DOHH2 (cell line): ENCODE data around the gene HCN3.

Experiments used
- CTCF ChIP-seq: fragments of 200-600 bp; sonication (generic); IDR thresholded peaks from one replicate; pipeline ENCODE4 v1.5.1; 2014; ENCODE audit warnings: antibody characterized with exemption, mild to moderate bottlenecking, low read depth, low read length; ENCODE audit not compliant: poor library complexity, severe bottlenecking
- EZH2phosphoT487 ChIP-seq: fragments of 200-600 bp; sonication (generic); IDR thresholded peaks from 2 replicates; pipeline ENCODE4 v1.6.1; 2017; ENCODE audit warnings: borderline replicate concordance, mild to moderate bottlenecking, antibody characterized with exemption, low read length, moderate library complexity, mixed read lengths

- no peak for TF ChIP-seq CTCF
- TF ChIP-seq EZH2phosphoT487, result no peak
Measured at GRCh38 chr1:155279268-155279667, 2.0 kb downstream of the HCN3 start.
